Right lung (tissue), 5 donors: Measurements from ENCODE around the gene PPP1R1A. TPM values are rescaled to one million over a fixed set of nuclear protein-coding genes. Genes with fewer than 3 reads are reported as not detected.

Source experiments
- DNase-seq, 2 donors: peaks; one replicate each; pipeline ENCODE4 v3.0.0-alpha.2; 2013
- polyA plus RNA-seq, 5 donors: library from polyadenylated mRNA; unstranded; fragments of 120-200 nt; gene quantifications; one replicate each; pipeline versions ENCODE4 v1.2.1 to v1.2.3, GENCODE V29; 2013; ENCODE audit warnings: inconsistent platforms in 1 of 5, low replicate concordance in 1 of 5; ENCODE audit not compliant: insufficient read length in 5 of 5, insufficient read depth in 1 of 5

The PPP1R1A gene
- polyA plus RNA-seq, 5 donors, result 2.3 to 6.9 (median 3.0) TPM

GRCh38 chr12:54579258-54579657 lies 9.2 kb downstream of the PPP1R1A start:
- DNase-seq, result no peak

- DNase-seq, result no peak
These were observed 9.7 kb downstream of the PPP1R1A start for GRCh38 chr12:54578778-54579177.

GRCh38 chr12:54572881-54573280 lies 15.6 kb downstream of the PPP1R1A start:
- DNase-seq, result no peak

- no peak for DNase-seq
These were observed 17.0 kb downstream of the PPP1R1A start for GRCh38 chr12:54571193-54572188.

- DNase-seq, result no peak
These were observed 18.4 kb downstream of the PPP1R1A start for GRCh38 chr12:54569995-54570528.

- no peak for DNase-seq
These were observed 19.4 kb downstream of the PPP1R1A start for GRCh38 chr12:54569072-54569471.

GRCh38 chr12:54566792-54567191 lies 21.7 kb downstream of the PPP1R1A start:
- DNase-seq, result no peak

- DNase-seq, result no peak
These were observed 22.4 kb downstream of the PPP1R1A start for GRCh38 chr12:54565986-54566544.

GRCh38 chr12:54565310-54565985 lies 23.0 kb downstream of the PPP1R1A start:
- no peak for DNase-seq

- no peak for DNase-seq
These were observed 23.7 kb downstream of the PPP1R1A start for GRCh38 chr12:54564768-54565167.

- no peak for DNase-seq
These were observed 24.7 kb downstream of the PPP1R1A start for GRCh38 chr12:54563787-54564186.

GRCh38 chr12:54562750-54563356 lies 25.6 kb downstream of the PPP1R1A start:
- no peak for DNase-seq

GRCh38 chr12:54561164-54561563 lies 27.3 kb downstream of the PPP1R1A start:
- no peak for DNase-seq

GRCh38 chr12:54560374-54560858 lies 28.0 kb downstream of the PPP1R1A start:
- peak; percentile 83 to 89 for DNase-seq

- no peak for DNase-seq
These were observed 29.7 kb downstream of the PPP1R1A start for GRCh38 chr12:54558759-54559158.

- no peak for DNase-seq
These were observed 30.1 kb downstream of the PPP1R1A start for GRCh38 chr12:54558311-54558710.

GRCh38 chr12:54555670-54556257 lies 32.7 kb downstream of the PPP1R1A start:
- DNase-seq, result no peak

- no peak for DNase-seq
These were observed 38.5 kb downstream of the PPP1R1A start for GRCh38 chr12:54549774-54550451.

- no peak for DNase-seq
These were observed 41.9 kb downstream of the PPP1R1A start for GRCh38 chr12:54546511-54546910.

GRCh38 chr12:54544743-54545142 lies 43.7 kb downstream of the PPP1R1A start:
- DNase-seq, result no peak

GRCh38 chr12:54543526-54543925 lies 44.9 kb downstream of the PPP1R1A start:
- DNase-seq, result no peak
